ENCODE results near the gene TMEM131. TPM values are rescaled to one million over a fixed set of nuclear protein-coding genes. Genes with fewer than 3 reads are reported as not detected.

Gene TMEM131
- total and polyA plus RNA-seq, 2 experiments from 2014 or later = 9.2 to 22.7 TPM

DNA sequence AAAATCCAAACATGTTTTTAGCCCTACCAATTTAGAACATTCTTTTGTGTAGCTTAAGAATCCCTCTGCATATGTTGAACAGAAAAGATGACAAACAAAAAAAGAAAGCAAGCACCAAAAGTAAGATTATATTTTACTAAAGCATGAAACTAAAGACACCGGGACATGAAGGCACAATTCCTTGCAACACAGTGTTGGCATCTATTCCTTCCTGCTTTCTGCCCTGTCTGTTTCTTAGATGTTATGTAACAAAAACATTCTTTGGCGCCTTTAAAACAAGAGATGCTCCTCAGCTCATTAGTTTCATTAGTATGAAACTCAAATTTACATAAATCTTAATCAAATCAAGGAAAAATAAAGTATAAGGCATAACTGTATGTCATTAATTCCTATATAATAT is 106.6 kb downstream of the TMEM131 start (continued):
- TF ChIP-seq, protein P1, sequence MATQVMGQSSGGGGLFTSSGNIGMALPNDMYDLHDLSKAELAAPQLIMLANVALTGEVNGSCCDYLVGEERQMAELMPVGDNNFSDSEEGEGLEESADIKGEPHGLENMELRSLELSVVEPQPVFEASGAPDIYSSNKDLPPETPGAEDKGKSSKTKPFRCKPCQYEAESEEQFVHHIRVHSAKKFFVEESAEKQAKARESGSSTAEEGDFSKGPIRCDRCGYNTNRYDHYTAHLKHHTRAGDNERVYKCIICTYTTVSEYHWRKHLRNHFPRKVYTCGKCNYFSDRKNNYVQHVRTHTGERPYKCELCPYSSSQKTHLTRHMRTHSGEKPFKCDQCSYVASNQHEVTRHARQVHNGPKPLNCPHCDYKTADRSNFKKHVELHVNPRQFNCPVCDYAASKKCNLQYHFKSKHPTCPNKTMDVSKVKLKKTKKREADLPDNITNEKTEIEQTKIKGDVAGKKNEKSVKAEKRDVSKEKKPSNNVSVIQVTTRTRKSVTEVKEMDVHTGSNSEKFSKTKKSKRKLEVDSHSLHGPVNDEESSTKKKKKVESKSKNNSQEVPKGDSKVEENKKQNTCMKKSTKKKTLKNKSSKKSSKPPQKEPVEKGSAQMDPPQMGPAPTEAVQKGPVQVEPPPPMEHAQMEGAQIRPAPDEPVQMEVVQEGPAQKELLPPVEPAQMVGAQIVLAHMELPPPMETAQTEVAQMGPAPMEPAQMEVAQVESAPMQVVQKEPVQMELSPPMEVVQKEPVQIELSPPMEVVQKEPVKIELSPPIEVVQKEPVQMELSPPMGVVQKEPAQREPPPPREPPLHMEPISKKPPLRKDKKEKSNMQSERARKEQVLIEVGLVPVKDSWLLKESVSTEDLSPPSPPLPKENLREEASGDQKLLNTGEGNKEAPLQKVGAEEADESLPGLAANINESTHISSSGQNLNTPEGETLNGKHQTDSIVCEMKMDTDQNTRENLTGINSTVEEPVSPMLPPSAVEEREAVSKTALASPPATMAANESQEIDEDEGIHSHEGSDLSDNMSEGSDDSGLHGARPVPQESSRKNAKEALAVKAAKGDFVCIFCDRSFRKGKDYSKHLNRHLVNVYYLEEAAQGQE (IDR thresholded peaks at IDR 0.05; ENCODE audit: unreplicated experiment) = no peak
- TF ChIP-seq STAT1 (IDR thresholded peaks at IDR 0.05; ENCODE audit: unreplicated experiment) = no peak
- TF ChIP-seq, protein P2, sequence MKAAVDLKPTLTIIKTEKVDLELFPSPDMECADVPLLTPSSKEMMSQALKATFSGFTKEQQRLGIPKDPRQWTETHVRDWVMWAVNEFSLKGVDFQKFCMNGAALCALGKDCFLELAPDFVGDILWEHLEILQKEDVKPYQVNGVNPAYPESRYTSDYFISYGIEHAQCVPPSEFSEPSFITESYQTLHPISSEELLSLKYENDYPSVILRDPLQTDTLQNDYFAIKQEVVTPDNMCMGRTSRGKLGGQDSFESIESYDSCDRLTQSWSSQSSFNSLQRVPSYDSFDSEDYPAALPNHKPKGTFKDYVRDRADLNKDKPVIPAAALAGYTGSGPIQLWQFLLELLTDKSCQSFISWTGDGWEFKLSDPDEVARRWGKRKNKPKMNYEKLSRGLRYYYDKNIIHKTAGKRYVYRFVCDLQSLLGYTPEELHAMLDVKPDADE (IDR thresholded peaks at IDR 0.05) = no peak
- no peak for TF ChIP-seq NANOG (IDR thresholded peaks at IDR 0.05; ENCODE audit: borderline replicate concordance)
- TF ChIP-seq CREB1 (CRISPR knock-in tag; IDR thresholded peaks at IDR 0.05; ENCODE audit: low read depth) = no peak

DNA sequence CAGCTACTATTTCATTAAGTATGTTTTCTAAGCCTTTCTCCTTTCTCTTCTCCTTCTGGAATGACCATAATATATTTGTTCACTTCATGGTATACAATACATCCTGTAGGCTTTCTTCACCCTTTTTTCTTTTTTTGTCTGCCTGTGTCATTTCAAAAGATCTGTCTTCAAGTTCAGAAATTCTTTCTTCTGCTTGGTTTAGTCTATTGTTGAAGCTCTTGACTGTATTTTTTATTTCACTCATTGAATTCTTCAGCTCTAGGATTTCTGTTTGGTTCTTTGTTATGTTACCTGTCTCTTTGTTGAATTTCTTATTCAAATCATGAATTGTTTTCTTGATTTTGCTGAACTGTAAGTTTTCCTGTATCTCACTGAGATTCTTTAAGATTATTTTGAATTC is 109.9 kb downstream of the TMEM131 start:
- H3K27me3 ChIP-seq (ENCODE audit: insufficient read depth) = no peaks in the 10 kb centered on the region
- H3K27ac ChIP-seq (ENCODE audit: low read depth) = no peak overlapping the region
- Mint-ChIP-seq H3K27ac (no peak overlapping the region), H3K27me3 (ENCODE audit: insufficient read depth, low read depth, poor library complexity) (no peaks in the 10 kb centered on the region), H3K4me3 (no peak overlapping the region), H3K36me3 (ENCODE audit: low read depth) (peaks cover 25% of the 10 kb centered on the region), H3K9me3 (peaks cover 11% of the 10 kb centered on the region), H3K4me1 (no peaks in the 10 kb centered on the region)
- no peak overlapping the region for H2AFZ ChIP-seq
- no peaks in the 10 kb centered on the region for H3K4me1 ChIP-seq (ENCODE audit: insufficient read depth)
- no peaks in the 10 kb centered on the region for H3K9me2 ChIP-seq (ENCODE audit: insufficient read depth)
- ATAC-seq = no peak
- H4K20me1 ChIP-seq (replicated peaks; ENCODE audit: insufficient read depth) = no peaks in the 10 kb centered on the region
- 0 out of 2 replicates have a peak, but pooled peaks cover 2% of the 10 kb centered on the region for H3K36me3 ChIP-seq (ENCODE audit: insufficient read depth)
- H3F3A ChIP-seq (replicated peaks; ENCODE audit: low read depth) = no peaks in the 10 kb centered on the region
- no peak for DNase-seq (ENCODE audit: low spot score)
- no peak overlapping the region for H3K4me3 ChIP-seq
- H3K79me2 ChIP-seq (replicated peaks; ENCODE audit: insufficient read depth) = no peaks in the 10 kb centered on the region
- H3K4me2 ChIP-seq = no peak overlapping the region
- TF ChIP-seq ZNF331 (CRISPR knock-in tag; IDR thresholded peaks at IDR 0.05; ENCODE audit: low read depth) (no peak), EZH2 (IDR thresholded peaks at IDR 0.05; ENCODE audit: low read depth, unreplicated experiment) (no peak), JUNB (IDR thresholded peaks at IDR 0.05; ENCODE audit: unreplicated experiment) (no peak), ZNF114 (CRISPR knock-in tag; IDR thresholded peaks at IDR 0.05) (no peak), NANOG (IDR thresholded peaks at IDR 0.05; ENCODE audit: borderline replicate concordance) (no peak), POLR2AphosphoS5 (IDR thresholded peaks at IDR 0.05; ENCODE audit: low read depth) (no peak), EZH2phosphoT487 (IDR thresholded peaks at IDR 0.05; ENCODE audit: unreplicated experiment) (no peak)
- TF ChIP-seq, protein P3, sequence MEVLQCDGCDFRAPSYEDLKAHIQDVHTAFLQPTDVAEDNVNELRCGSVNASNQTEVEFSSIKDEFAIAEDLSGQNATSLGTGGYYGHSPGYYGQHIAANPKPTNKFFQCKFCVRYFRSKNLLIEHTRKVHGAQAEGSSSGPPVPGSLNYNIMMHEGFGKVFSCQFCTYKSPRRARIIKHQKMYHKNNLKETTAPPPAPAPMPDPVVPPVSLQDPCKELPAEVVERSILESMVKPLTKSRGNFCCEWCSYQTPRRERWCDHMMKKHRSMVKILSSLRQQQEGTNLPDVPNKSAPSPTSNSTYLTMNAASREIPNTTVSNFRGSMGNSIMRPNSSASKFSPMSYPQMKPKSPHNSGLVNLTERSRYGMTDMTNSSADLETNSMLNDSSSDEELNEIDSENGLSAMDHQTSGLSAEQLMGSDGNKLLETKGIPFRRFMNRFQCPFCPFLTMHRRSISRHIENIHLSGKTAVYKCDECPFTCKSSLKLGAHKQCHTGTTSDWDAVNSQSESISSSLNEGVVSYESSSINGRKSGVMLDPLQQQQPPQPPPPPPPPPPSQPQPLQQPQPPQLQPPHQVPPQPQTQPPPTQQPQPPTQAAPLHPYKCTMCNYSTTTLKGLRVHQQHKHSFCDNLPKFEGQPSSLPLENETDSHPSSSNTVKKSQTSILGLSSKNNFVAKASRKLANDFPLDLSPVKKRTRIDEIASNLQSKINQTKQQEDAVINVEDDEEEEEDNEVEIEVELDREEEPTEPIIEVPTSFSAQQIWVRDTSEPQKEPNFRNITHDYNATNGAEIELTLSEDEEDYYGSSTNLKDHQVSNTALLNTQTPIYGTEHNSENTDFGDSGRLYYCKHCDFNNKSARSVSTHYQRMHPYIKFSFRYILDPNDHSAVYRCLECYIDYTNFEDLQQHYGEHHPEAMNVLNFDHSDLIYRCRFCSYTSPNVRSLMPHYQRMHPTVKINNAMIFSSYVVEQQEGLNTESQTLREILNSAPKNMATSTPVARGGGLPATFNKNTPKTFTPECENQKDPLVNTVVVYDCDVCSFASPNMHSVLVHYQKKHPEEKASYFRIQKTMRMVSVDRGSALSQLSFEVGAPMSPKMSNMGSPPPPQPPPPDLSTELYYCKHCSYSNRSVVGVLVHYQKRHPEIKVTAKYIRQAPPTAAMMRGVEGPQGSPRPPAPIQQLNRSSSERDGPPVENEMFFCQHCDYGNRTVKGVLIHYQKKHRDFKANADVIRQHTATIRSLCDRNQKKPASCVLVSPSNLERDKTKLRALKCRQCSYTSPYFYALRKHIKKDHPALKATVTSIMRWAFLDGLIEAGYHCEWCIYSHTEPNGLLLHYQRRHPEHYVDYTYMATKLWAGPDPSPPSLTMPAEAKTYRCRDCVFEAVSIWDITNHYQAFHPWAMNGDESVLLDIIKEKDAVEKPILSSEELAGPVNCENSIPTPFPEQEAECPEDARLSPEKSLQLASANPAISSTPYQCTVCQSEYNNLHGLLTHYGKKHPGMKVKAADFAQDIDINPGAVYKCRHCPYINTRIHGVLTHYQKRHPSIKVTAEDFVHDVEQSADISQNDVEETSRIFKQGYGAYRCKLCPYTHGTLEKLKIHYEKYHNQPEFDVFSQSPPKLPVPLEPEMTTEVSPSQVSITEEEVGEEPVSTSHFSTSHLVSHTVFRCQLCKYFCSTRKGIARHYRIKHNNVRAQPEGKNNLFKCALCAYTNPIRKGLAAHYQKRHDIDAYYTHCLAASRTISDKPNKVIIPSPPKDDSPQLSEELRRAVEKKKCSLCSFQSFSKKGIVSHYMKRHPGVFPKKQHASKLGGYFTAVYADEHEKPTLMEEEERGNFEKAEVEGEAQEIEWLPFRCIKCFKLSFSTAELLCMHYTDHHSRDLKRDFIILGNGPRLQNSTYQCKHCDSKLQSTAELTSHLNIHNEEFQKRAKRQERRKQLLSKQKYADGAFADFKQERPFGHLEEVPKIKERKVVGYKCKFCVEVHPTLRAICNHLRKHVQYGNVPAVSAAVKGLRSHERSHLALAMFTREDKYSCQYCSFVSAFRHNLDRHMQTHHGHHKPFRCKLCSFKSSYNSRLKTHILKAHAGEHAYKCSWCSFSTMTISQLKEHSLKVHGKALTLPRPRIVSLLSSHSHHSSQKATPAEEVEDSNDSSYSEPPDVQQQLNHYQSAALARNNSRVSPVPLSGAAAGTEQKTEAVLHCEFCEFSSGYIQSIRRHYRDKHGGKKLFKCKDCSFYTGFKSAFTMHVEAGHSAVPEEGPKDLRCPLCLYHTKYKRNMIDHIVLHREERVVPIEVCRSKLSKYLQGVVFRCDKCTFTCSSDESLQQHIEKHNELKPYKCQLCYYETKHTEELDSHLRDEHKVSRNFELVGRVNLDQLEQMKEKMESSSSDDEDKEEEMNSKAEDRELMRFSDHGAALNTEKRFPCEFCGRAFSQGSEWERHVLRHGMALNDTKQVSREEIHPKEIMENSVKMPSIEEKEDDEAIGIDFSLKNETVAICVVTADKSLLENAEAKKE (CRISPR knock-in tag; IDR thresholded peaks at IDR 0.05) = no peak
- TF ChIP-seq, protein P1 (IDR thresholded peaks at IDR 0.05; ENCODE audit: unreplicated experiment) = no peak
